GM11168 (cell line): ENCODE measurements around the gene PPP1R13L.

Experiments used
- in situ Hi-C: fragments of 300-500 bp; cut with MboI; formaldehyde crosslinking; loops from one replicate; pipeline ENCODE4 v1.12.0; 2022; ENCODE audit warnings: low sequenced_read_pairs; ENCODE audit not compliant: unreplicated experiment

PPP1R13L gene

GRCh38 chr19:45404557-45405434 lies at the start of gene PPP1R13L:
PPP1R13L (minus strand) TSS chr19:45405069; CDS start chr19:45398318, 6,751 bp downstream.
- in situ Hi-C loops = no loop called here

GRCh38 chr19:45451850-45452387 lies 47.0 kb upstream of the PPP1R13L start:
- in situ Hi-C loops = no loop called here

GRCh38 chr19:45451131-45451849 lies 46.4 kb upstream of the PPP1R13L start:
- in situ Hi-C loops = no loop called here

- in situ Hi-C loops = no loop called here
Measured at GRCh38 chr19:45450012-45450333, 45.1 kb upstream of the PPP1R13L start.

- in situ Hi-C loops = no loop called here
Measured at GRCh38 chr19:45448887-45449299, 44.0 kb upstream of the PPP1R13L start.

GRCh38 chr19:45448425-45448756 lies 43.5 kb upstream of the PPP1R13L start:
- in situ Hi-C loops = no loop called here

- in situ Hi-C loops = no loop called here
Measured at GRCh38 chr19:45446944-45447343, 42.1 kb upstream of the PPP1R13L start.

GRCh38 chr19:45446295-45446694 lies 41.4 kb upstream of the PPP1R13L start:
- in situ Hi-C loops = no loop called here

- in situ Hi-C loops = no loop called here
Measured at GRCh38 chr19:45445139-45445538, 40.3 kb upstream of the PPP1R13L start.

GRCh38 chr19:45444318-45445041 lies 39.6 kb upstream of the PPP1R13L start:
- in situ Hi-C loops = no loop called here

- in situ Hi-C loops = no loop called here
Measured at GRCh38 chr19:45443462-45444317, 38.8 kb upstream of the PPP1R13L start.

GRCh38 chr19:45442778-45443461 lies 38.1 kb upstream of the PPP1R13L start:
- in situ Hi-C loops = no loop called here

GRCh38 chr19:45442408-45442777 lies 37.5 kb upstream of the PPP1R13L start:
- in situ Hi-C loops = no loop called here

GRCh38 chr19:45440873-45441654 lies 36.2 kb upstream of the PPP1R13L start:
- in situ Hi-C loops = no loop called here

- in situ Hi-C loops = no loop called here
Measured at GRCh38 chr19:45440259-45440638, 35.4 kb upstream of the PPP1R13L start.

- in situ Hi-C loops = loop anchor here (5.0 kb wide), 1 partner anchor 38 kb away; no protein-coding TSS in a partner anchor
Measured at GRCh38 chr19:45439569-45440258, 34.8 kb upstream of the PPP1R13L start.

- in situ Hi-C loops = loop anchor here (5.0 kb wide), 1 partner anchor 38 kb away; no protein-coding TSS in a partner anchor
Measured at GRCh38 chr19:45439190-45439568, 34.3 kb upstream of the PPP1R13L start.

- in situ Hi-C loops = loop anchor here (5.0 kb wide), 1 partner anchor 40 kb away; no protein-coding TSS in a partner anchor
Measured at GRCh38 chr19:45437328-45437727, 32.5 kb upstream of the PPP1R13L start.
